ENCODE data around the gene ARF1.
"Not testable (repeated sequence)": the region's sequence is repeated elsewhere in the genome, so short reads cannot be mapped to it uniquely, and the experiment has no call there.

ARF1 gene

GRCh38 chr1:228102791-228103620 lies 20.5 kb downstream of the ARF1 start, which contains the start of gene C1orf35:
Gene C1orf35 (minus strand): TSS chr1:228103325. CDS start chr1:228103227, 98 bp downstream.
- peak; percentile 89 to 92 (median 90) for DNase-seq (ENCODE audit: low read depth in 3 of 3)

DNA sequence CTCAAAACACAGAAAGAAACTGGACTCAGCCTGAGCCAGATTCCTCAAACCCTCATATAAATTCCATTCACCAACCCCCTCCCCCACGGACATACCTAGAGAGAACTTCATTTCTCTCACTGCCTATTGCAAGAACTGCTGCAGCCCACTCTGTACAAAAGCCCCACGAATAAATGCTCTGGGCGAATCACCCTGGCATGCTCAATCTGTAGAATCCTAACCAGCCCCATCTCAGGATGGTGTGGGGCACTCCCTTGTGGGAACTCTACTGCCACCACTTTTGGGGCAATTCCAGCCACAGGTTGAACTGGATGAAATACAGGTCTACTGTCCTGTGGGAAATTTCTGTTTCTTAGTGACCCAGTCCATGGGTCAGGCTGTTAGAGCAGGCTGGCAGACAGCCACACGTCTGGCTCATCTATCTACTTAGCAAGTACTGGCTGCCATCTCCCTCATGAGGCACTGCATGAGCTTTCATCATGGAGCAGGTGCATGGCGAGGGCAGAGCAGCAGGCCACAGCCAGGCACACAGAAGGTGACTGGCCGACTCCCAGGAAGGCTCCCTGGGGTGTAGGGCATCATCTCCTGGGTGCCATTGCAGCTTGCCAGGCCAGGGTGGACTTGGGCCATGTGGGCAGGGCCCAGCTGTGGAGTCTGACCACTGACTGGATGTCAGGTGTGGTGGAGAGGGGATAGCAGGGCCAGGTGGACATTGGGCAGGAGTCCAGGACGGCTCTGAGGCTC lies 22.2 kb downstream of the ARF1 start:
- DNase-seq (ENCODE audit: low read depth in 3 of 3): no peak

GRCh38 chr1:228105270-228105995 lies 22.9 kb downstream of the ARF1 start:
- no peak for DNase-seq (ENCODE audit: low read depth in 3 of 3)

- DNase-seq (ENCODE audit: low read depth in 3 of 3): no peak
These were observed 23.7 kb downstream of the ARF1 start for GRCh38 chr1:228105996-228106799.

GRCh38 chr1:228106800-228107054 lies 24.2 kb downstream of the ARF1 start:
- DNase-seq (ENCODE audit: low read depth in 3 of 3): no peak

GRCh38 chr1:228107636-228108035 lies 25.1 kb downstream of the ARF1 start:
- no peak for DNase-seq (ENCODE audit: low read depth in 3 of 3)

- no peak for DNase-seq (ENCODE audit: low read depth in 3 of 3)
These were observed 25.7 kb downstream of the ARF1 start for GRCh38 chr1:228108055-228108690.

- no peak for DNase-seq (ENCODE audit: low read depth in 3 of 3)
These were observed 26.2 kb downstream of the ARF1 start for GRCh38 chr1:228108742-228109072.

DNA sequence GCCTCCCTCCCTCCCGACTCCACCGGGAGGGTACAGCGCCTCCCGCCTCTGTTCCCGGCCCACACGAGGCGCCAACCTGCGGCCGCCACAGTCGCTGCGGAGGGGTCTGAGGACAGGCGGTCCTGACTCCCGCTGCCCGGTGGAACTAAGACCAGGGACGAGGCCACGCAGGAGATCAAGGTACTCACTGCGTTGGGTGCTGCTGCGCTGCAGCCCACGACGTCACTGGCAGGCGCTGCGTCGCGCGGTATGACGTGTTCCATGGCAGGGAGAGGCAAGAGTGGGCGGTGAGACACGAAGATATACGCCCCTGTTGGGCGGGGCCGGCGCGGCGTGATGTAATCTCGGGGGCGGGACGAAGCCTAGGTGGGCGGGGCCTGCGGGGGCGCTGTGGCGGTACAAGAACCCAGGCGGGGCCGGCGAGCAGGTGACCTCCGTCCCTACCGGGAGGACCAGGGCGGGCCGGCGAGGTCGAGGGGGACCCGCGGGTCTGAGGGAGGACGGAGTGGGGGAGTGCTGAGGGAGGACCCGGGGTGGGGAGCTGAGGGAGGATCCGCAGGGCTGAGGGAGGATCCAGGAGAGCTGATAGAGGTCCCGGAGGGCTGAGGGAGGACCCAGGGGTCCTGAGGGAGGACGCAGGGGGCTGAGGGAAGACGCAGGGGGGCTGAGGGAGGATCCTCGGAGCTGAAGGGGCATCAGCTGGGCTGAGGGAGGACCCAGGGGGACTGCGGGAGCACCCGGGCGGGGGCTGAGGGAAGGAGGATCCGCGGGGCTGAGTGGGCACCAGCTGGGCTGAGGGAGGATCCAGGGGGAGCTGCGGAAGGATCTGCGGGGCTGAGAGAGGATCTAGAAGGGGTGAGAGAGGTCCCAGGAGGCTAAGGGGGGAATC lies 26.8 kb downstream of the ARF1 start, which contains the start of gene MRPL55:
MRPL55 (minus strand) TSS at position 227 of the 889 bp plus-strand sequence. CDS start 1,039 bp downstream, outside the sequence.
- peak; percentile 95 to 97 (median 96) for DNase-seq (ENCODE audit: low read depth in 3 of 3)

- DNase-seq (ENCODE audit: low read depth in 3 of 3): no peak
These were observed 27.5 kb downstream of the ARF1 start for GRCh38 chr1:228109962-228110488.

DNA sequence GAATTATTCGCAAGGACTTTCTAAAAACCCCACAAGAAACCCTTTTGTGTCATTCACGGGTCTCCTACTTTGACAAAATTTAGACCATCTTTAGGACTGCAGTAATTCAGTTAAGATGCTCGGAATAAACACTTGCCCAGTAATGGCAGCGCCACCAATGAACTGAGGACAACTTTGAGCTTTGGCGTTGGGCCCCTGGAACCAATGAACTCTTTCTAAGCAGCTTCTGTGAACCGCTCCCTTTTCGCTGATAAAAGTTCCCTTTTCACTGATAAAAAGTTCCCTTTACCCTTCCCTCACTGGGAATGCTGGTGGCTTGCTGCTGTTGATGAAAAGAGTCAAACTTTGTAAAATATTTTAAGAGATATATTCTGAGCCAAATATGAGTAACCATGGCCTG lies 28.0 kb downstream of the ARF1 start:
- no peak for DNase-seq (ENCODE audit: low read depth in 3 of 3)

DNA sequence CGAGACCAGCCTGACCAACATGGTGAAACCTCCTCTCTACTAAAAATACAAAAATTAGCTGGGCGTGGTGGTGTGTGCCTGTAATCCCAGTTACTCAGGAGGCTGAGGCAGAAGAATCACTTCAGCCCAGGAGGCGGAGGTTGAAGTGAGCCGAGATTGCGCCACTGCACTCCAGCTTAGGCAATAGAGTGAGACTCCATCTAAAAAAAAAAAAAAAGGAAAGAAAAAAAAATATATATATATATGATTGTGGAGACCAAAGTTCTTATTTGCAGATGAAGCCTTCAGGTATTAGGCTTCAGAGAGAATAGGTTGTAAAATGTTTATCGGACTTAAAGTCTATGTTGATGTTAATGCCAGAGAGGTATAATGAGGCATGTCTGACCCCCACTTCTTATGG lies 28.8 kb downstream of the ARF1 start:
- DNase-seq (ENCODE audit: low read depth in 3 of 3): not testable (repeated sequence)

- DNase-seq (ENCODE audit: low read depth in 3 of 3): no peak
These were observed 29.7 kb downstream of the ARF1 start for GRCh38 chr1:228112167-228112566.

DNA sequence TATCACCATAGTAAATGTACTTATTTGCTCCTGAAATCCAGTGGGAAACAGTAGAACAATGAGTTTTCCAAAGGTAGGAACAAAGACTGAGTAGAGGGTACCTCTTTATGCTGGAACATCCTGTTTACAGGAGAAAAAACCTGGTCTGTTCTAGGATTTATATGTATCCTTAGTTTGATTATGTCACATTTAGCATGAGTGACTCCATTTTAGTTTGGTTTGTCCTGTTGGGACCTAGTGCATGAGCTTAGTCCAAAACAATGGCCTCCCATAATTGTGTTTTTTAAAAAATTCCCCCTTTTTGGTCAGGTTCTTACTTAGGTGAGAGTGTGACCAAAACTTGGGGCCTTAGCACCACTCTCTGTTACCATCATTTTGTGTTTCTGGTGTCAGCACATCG lies 30.1 kb downstream of the ARF1 start:
- no peak for DNase-seq (ENCODE audit: low read depth in 3 of 3)

GRCh38 chr1:228114827-228115226 lies 32.3 kb downstream of the ARF1 start:
- DNase-seq (ENCODE audit: low read depth in 3 of 3): no peak

DNA sequence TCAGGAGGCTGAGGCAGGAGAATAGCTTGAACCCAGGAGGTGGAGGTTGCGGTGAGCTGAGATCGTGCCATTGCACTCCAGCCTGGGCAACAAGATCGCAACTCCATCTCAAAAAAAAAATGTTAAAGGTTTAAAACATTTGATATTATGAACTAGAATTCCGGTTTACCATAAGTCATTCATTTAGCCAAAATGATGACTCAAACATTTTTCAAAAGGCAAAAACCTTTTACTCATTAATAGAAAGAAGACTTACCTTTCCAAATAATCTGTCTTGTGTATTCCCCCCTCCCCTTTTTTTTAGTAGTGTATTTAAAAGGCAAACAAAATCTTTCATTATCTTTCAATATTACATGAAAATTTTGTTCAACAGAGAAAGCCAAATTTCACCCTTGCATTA lies 34.8 kb downstream of the ARF1 start:
- DNase-seq (ENCODE audit: low read depth in 3 of 3): no peak

- DNase-seq (ENCODE audit: low read depth in 3 of 3): no peak
These were observed 35.5 kb downstream of the ARF1 start for GRCh38 chr1:228118040-228118439.

- no peak for DNase-seq (ENCODE audit: low read depth in 3 of 3)
These were observed 37.8 kb downstream of the ARF1 start for GRCh38 chr1:228120351-228120750.

DNA sequence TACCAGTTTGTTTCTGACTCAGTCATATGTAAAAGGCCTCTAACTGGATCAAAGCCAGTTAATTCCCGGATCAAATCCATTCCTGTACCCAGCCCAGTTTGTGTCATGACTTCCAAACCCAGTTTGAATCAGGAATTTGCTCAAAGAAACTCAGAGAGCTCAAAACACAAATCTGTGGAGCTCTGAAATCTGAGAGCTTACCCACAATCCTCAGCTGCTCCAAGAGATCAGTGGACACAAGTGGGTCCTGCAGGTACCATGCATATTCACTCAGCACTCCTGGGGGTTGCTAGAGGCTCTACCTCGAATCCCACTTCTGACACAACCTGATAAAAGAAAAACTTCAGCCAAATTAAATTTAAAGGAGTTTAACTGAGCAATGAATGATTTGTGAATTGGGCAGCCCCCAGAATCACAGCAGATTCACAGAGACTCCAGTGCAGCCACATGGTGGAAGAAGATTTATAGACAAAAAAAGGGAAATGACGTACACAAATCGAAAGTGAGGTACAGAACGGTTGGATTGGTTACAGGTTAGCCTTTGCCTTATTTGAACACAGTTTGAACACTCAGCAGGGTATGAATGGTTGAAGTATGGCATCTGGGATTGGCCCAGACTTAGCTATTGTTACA lies 38.5 kb downstream of the ARF1 start:
- no peak for DNase-seq (ENCODE audit: low read depth in 3 of 3)
